ENCODE results near the gene RAMP3. TPM values are rescaled to one million over a fixed set of nuclear protein-coding genes. Genes with fewer than 3 reads are reported as not detected.

Gene RAMP3
- total and polyA plus RNA-seq, 9 of the 15 experiments (the other 6 are each of a cell fraction or from before 2014, with no cell fraction given), result not detected

- H3K9me3 ChIP-seq (replicated peaks; ENCODE audit: control insufficient read depth, insufficient read depth, low read depth, low read length), result no peaks in the 10 kb centered on the region
- H3K9ac ChIP-seq (ENCODE audit: insufficient read depth in 1 of 2, low read depth in 2 of 2, low read length in 2 of 2), result no peak overlapping the region
- in situ Hi-C loops (cut with MboI) (no loop called here), intact Hi-C loops (cut with micrococcal nuclease) (no loop called here)
- H3K27me3 ChIP-seq (ENCODE audit: control insufficient read depth in 2 of 2, insufficient read depth in 2 of 2, low read length in 2 of 2), result peaks cover 7 to 65% of the 10 kb centered on the region in 2 experiments; a peak in 4 of 5 replicates
- TF ChIP-seq ZNF232 (CRISPR knock-in tag; IDR thresholded peaks at IDR 0.05), result no peak
- TF ChIP-seq ZNF175 (CRISPR knock-in tag; IDR thresholded peaks at IDR 0.05; ENCODE audit: low read depth), result no peak
- TF ChIP-seq MTF1 (CRISPR knock-in tag; IDR thresholded peaks at IDR 0.05; ENCODE audit: borderline replicate concordance), result no peak
- no peak for TF ChIP-seq ZNF354B (CRISPR knock-in tag; IDR thresholded peaks at IDR 0.05)
- TF ChIP-seq ZNF398 (CRISPR knock-in tag; IDR thresholded peaks at IDR 0.05), result no peak
- no peak for TF ChIP-seq MAFG (tag; conservative IDR thresholded peaks at IDR 0.05)
- TF ChIP-seq ZNF23 (CRISPR knock-in tag; IDR thresholded peaks at IDR 0.05), result no peak
- no peak for TF ChIP-seq STAT6 (CRISPR knock-in tag; IDR thresholded peaks at IDR 0.05)
- TF ChIP-seq ATF3 (IDR thresholded peaks at IDR 0.05), result no peak
- TF ChIP-seq ATF3 (CRISPR knock-in tag; conservative IDR thresholded peaks at IDR 0.05), result no peak
- no peak for TF ChIP-seq ZNF696 (CRISPR knock-in tag; conservative IDR thresholded peaks at IDR 0.05)
- TF ChIP-seq HNRNPLL (IDR thresholded peaks at IDR 0.05; ENCODE audit: low read depth, low read length, poor library complexity, severe bottlenecking), result no peak
- no peak for TF ChIP-seq ZNF347 (CRISPR knock-in tag; IDR thresholded peaks at IDR 0.05; ENCODE audit: low read depth)
- no peak for TF ChIP-seq PHTF2 (CRISPR knock-in tag; IDR thresholded peaks at IDR 0.05)
- no peak for TF ChIP-seq PHB (CRISPR knock-in tag; IDR thresholded peaks at IDR 0.05)
- no peak for TF ChIP-seq CHD1 (IDR thresholded peaks at IDR 0.05; ENCODE audit: low read length)
- TF ChIP-seq ZBTB34 (CRISPR knock-in tag; IDR thresholded peaks at IDR 0.05), result no peak
- ATAC-seq (no peak), DNase-seq (ENCODE audit: extremely low read depth in 1 of 4, low spot score in 3 of 4) (no peak), FAIRE-seq (no peak)
- H3K79me2 ChIP-seq (ENCODE audit: control insufficient read depth, insufficient read depth, low read length), result no peaks in the 10 kb centered on the region
- H3K4me2 ChIP-seq (ENCODE audit: insufficient read depth, low read length), result no peak overlapping the region
- no peaks in the 10 kb centered on the region for H3K9me1 ChIP-seq (ENCODE audit: control insufficient read depth, insufficient read depth, low read length)
- no peaks in the 10 kb centered on the region for H3K36me3 ChIP-seq (ENCODE audit: control insufficient read depth, insufficient read depth, low read length)
- POLR2A ChIA-PET, result interaction anchor here (1.0 kb wide), 1 partner anchor 12 kb away, joined by 3 read pairs; no protein-coding TSS in a partner anchor
- BruUV-seq (replicated peaks), result no TSS peak
- no peak overlapping the region for H3K27ac ChIP-seq (ENCODE audit: extremely low read depth, low read depth, low read length)
- peaks cover 10% of the 10 kb centered on the region; the same call in 1 of the 2 replicates for H4K20me1 ChIP-seq (replicated peaks; ENCODE audit: control insufficient read depth, insufficient read depth, low read length)
- H3K4me1 ChIP-seq (replicated peaks in 1 of 2; ENCODE audit: control insufficient read depth in 2 of 2, insufficient read depth in 2 of 2, low read length in 2 of 2), result 0 out of 5 replicates have a peak, but pooled peaks cover 0 to 2% of the 10 kb centered on the region in 2 experiments
- 2% methylated on average over 10 of the region's 10 CpGs for WGBS (ENCODE audit: insufficient coverage, low coverage, missing lambda C conversion rate)
- no peak overlapping the region for H3K4me3 ChIP-seq
- H2AFZ ChIP-seq (ENCODE audit: low read depth, low read length), result no peak overlapping the region
- CTCF ChIA-PET (ENCODE audit: low intra/inter-chr PET ratio), result no interaction called here
Measured at GRCh38 chr7:45183711-45184210, 26.2 kb downstream of the RAMP3 start.
